Measurements from ENCODE around the gene NLRP1.

NLRP1 gene

GRCh38 chr17:5540321-5540720, 44.0 kb downstream of the NLRP1 start:
- DNase-seq (ENCODE audit: low read depth in 1 of 2, low spot score in 1 of 2) = no peak
- no peak overlapping the region for H3K27ac ChIP-seq (replicated peaks)
- TF ChIP-seq GABPA (IDR thresholded peaks at IDR 0.05; ENCODE audit: low read depth) (no peak), REST (IDR thresholded peaks at IDR 0.05; ENCODE audit: insufficient replicate concordance, low read depth) (no peak)
- no peak overlapping the region for H3K4me3 ChIP-seq (replicated peaks; ENCODE audit: insufficient read depth, low read length)
- H3K27me3 ChIP-seq (ENCODE audit: insufficient read depth, poor library complexity, severe bottlenecking) = no peaks in the 10 kb centered on the region

- no peak for TF ChIP-seq POLR2AphosphoS5 (IDR thresholded peaks at IDR 0.05; ENCODE audit: low read depth)
- no peak for TF ChIP-seq REST (IDR thresholded peaks at IDR 0.05; ENCODE audit: insufficient replicate concordance, low read depth)
- Histone ChIP-seq H3K27me3 (ENCODE audit: insufficient read depth, poor library complexity, severe bottlenecking) (no peaks in the 10 kb centered on the region), H3K4me3 (replicated peaks; ENCODE audit: insufficient read depth, low read length) (no peak overlapping the region), H3K27ac (replicated peaks) (no peak overlapping the region)
- no peak for DNase-seq (ENCODE audit: low read depth in 1 of 2, low spot score in 1 of 2)
These were observed 45.0 kb downstream of the NLRP1 start for GRCh38 chr17:5539286-5539685.

- H3K4me3 ChIP-seq (replicated peaks; ENCODE audit: insufficient read depth, low read length) = no peak overlapping the region
- DNase-seq (ENCODE audit: low read depth in 1 of 2, low spot score in 1 of 2) = no peak
- H3K27ac ChIP-seq (replicated peaks) = no peak overlapping the region
- no peaks in the 10 kb centered on the region for H3K27me3 ChIP-seq (ENCODE audit: insufficient read depth, poor library complexity, severe bottlenecking)
- TF ChIP-seq GABPA (IDR thresholded peaks at IDR 0.05; ENCODE audit: low read depth) (no peak), REST (IDR thresholded peaks at IDR 0.05; ENCODE audit: insufficient replicate concordance, low read depth) (no peak), SPI1 (IDR thresholded peaks at IDR 0.05; ENCODE audit: borderline replicate concordance, low read depth) (no peak), CTCF (IDR thresholded peaks at IDR 0.05; ENCODE audit: insufficient read depth, low read length) (no peak), POLR2AphosphoS5 (IDR thresholded peaks at IDR 0.05; ENCODE audit: low read depth) (no peak)
These were observed 47.3 kb downstream of the NLRP1 start for GRCh38 chr17:5536866-5537650.

- TF ChIP-seq CTCF (IDR thresholded peaks at IDR 0.05; ENCODE audit: insufficient read depth, low read length) = no peak
- TF ChIP-seq POLR2AphosphoS5 (IDR thresholded peaks at IDR 0.05; ENCODE audit: low read depth) = no peak
- TF ChIP-seq SPI1 (IDR thresholded peaks at IDR 0.05; ENCODE audit: borderline replicate concordance, low read depth) = no peak
- no peak for TF ChIP-seq GABPA (IDR thresholded peaks at IDR 0.05; ENCODE audit: low read depth)
- TF ChIP-seq REST (IDR thresholded peaks at IDR 0.05; ENCODE audit: insufficient replicate concordance, low read depth) = no peak
- Histone ChIP-seq H3K4me3 (replicated peaks; ENCODE audit: insufficient read depth, low read length) (no peak overlapping the region), H3K27me3 (ENCODE audit: insufficient read depth, poor library complexity, severe bottlenecking) (no peaks in the 10 kb centered on the region), H3K27ac (replicated peaks) (no peak overlapping the region)
- no peak for DNase-seq (ENCODE audit: low read depth in 1 of 2, low spot score in 1 of 2)
These were observed 48.9 kb downstream of the NLRP1 start for GRCh38 chr17:5535436-5535835.

Data from HL-60 (cell line).